Frontal cortex (tissue), 4 donors: ENCODE measurements around the gene ZNF778. TPM values are rescaled to one million over a fixed set of nuclear protein-coding genes. Genes with fewer than 3 reads are reported as not detected.

ENCODE experiments used
- DNase-seq, 2 donors: peaks; one replicate each; pipeline ENCODE4 v3.0.0; 2012; ENCODE audit warnings: low spot score in 2 of 2
- FAIRE-seq: peaks from 2 replicates; lab custom pipeline; 2012; peaks lifted over from hg19 to GRCh38; lab: Jason Lieb, UNC
- total RNA-seq: library from RNA; depleted of rRNA; stranded (reverse); fragments of >200 nt; gene quantifications from one replicate; pipeline ENCODE4 v1.2.3, GENCODE V29; 2014
- donor health status: control.
- donor health status: control.
- donor health status: control.

Gene ZNF778
- total RNA-seq, 1 donor from 2014 or later = 14.7 TPM

DNA sequence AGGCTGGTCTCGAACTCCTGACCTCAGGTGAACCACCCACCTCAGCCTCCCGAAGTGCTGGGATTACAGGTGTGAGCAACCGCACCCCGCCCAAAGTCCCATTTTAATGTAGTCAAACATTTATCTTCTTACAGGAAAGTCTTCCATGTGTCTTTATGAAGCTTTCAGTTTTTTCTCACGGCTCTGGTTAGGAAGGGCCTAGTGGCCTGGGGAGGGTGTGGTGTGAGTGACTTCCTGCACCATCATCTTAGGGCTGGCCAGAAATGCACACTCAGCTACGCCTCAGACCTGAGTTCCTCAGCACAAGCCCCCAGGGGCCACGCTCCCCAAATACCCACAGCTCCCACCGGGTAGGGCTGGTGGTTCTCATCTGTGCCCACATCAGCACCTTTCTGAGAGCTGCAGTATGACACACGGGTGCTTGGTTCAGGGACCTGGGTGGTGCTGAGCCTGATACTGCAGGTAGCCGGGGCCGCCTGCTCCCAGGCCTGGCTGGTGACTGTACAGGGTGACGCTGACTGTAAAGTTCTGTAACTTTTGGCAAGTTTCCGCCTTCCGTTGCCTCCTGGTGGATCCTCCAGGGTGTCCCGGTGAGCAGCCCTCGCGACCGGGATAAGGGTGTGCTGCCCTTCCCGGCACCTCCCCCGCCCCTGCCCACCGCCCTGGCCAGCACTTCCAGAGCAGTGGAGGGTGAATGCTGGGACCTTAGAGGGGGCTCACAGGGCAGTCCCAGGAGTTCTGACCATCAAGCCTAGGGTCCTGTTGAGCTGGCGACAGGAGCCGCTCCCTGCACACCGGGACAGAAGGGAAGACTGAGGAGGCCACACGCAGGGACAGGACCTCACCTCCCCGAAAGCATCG lies 52.5 kb downstream of the ZNF778 start:
- FAIRE-seq (no peak), DNase-seq (no peak)

DNA sequence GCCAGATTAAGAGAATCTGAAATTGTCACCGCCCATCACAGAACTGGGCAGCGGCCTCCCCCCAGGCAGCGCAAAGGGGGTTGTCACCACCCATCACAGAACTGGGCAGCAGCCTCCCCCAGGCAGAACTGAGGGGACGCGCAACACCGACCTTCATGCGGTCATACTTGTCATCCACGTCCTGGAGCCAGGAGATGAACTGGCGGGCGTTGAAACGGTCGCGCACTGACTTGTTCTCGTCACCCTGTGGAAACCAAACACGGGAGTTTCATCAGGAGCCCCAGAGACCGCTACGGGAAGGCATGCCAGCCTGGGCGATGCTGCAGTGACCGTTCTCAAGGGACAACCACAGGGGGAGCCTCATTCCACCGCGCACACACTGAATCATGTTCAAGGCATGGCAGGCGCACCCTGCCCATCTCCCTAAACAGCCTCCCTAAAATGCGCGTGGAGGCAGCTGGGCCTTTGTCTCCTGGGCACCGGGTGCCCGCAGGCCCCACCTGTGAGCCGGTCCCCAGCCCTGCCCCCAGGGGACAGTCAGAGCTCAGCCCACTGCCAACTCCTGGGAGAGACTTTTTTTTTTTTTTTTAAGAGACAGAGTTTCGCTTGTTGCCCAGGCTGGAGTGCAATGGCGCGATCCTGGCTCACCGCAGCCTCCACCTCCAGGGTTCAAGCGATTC lies 53.3 kb downstream of the ZNF778 start:
- FAIRE-seq (no peak), DNase-seq (no peak)

DNA sequence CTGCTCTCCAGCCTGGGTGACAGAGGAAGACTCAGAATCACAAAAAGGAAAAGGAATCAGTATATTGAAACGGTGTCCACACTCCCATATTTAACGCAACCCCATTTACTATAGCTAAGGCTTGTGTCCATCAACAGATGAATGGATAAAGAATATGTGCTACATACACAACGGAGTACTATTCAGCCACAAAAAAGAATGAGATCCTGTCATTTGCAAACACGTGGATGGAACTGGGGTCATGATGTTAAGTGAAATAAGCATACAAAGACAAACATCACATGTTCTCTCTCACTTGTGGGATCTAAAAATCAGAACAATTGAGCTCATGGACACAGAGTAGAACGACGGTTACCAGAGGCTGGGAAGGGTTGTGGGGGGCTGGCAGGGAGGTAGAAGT lies 55.1 kb downstream of the ZNF778 start:
- FAIRE-seq = no peak
- DNase-seq = no peak

DNA sequence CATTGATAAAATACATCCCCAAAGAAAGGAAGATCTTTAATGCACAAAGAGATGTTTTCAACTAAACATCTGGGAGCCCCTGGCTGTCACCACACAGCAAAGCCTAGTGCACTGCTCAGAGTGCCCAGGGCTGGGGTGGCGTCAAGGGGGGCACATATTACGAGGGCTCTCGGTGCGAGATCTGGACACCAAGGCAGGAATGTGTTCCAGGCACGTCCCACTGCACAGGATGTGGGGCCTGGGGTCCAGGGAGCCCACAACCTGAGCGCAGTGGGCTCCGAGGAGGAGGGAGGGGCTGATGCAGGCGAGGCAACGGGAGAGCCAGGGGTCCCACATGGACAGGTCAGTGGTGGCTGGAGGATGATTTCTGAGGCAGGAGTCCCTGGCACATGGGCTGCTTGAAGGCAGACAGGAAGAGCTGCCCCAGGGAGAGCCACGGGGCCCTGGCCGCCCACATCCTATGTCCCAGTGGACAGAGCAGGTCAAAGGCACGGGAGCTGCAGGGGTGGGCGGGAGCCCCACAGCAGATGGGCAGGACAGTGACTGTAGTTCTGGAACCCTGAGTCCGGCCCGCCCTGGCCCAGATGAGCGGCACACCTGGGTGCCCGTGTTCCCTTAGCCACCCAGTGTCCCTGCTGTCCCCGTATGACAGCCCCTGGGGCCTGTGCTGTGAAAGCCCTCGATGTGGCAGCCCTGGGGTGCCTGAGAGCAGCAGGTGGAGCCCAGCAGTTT lies 56.4 kb downstream of the ZNF778 start:
- DNase-seq = no peak
- FAIRE-seq = no peak

DNA sequence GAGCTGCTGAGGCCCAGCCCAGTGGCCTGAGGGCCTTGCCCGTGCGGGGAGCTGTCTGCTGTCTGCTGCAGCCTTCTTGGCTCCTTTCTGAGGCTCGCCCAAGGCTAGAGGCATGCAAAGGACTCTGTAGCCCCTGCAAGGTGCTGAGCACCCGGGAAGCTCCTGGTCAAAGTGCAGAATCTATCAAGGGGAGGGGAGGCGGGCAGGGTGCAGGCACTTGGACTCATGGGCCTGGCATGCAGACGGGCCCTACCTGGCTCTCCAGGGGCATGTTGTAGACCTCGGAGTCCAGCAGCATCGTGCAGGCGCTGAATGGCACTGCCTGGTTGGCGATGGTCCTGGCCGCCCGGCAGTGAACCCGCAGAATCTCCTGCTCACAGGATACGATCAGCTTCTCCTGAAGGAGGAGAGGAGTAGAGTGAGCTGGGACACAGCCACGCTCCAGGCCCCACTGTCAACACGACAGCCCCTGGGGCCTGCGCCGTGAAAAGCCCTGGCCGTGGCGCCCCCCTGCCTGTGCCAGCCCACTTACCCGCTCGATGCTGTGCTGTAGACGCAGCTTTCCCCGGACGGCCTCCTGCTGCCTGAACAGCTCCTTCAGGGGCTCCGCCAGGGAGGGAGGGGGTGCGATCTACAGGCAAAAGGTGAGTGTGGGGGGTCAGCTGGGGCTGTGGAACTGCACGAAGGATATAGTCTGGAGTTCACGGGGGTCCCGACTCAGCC lies 57.2 kb downstream of the ZNF778 start:
- DNase-seq (no peak), FAIRE-seq (no peak)

DNA sequence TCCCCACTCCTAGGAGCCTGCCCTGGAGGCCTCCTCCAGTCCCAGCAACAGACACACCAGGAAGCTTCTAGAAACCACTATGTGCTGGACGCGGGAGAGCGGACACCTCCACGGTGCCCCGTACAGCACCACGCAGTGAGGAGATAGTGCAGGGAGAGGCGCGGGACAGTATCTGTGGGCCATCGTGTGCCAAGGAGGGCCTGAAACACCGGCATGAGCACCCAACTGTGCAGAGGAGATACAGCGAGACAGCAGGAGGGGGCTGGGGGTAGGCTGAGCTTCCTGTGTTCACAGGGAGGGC lies 57.7 kb downstream of the ZNF778 start:
- FAIRE-seq = no peak

DNA sequence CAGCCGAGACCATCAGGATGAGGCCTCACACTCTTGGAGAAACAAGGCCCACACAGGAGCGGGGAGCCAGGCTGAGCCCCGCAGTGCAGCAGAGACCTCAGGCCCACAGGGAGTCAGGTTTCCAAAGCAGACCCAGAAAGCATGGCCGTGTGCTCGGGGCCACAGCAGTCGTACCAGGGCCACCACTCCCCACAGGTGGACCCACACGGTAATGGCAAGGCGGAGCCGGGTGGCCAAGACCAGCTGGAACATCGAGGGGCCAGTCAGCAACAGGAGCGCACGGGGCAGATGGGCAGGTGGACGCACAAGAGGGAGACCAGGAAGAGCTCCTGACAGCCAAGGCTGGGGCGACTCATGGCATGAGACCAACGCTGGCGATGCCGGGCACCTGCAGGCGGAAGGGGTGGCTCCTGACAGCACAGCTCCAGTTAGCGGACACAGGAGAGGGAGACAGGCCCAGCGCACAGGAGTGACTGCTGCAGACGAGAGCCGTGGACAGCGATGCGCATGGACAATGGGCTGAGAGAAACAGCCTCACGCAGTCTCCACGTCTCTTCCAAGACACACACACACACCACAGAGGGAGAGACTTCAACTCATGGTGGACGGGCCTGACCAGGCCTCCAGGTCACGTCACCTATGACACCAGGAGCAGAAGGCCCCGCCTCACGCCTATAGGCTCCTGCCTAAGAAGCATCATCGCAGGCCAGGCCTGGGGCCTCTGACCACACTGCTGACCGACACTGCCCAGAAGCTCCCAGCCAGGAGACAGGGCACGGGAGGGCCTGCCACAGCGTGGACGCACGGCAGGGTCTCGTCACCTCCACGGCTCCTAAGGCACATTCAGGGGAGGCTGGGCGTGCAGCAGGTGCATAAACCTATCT lies 58.6 kb downstream of the ZNF778 start:
- FAIRE-seq (no peak), DNase-seq (no peak)

More for the DNA sequence above, 57.7 kb downstream of the ZNF778 start:
- no peak for DNase-seq

DNA sequence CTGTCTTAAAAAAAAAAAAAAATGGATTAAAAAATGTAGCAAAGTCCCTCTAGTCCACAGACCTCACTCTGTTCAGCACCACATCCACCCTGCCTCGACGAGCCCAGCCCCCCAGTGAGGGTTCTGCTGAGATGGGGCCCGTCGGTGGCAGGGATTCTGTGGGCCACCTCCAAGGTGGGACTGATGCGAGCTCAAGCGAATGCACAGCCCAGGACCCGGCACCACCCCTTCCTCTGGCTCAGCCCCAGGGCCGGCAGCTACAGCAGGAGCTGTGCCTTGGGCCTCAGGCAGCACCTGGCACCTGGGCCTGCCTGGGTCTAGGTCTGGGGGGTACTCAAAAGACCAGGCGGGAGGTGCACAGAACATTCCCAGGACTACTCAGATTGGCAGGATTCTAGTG lies 59.5 kb downstream of the ZNF778 start:
- DNase-seq = no peak
- FAIRE-seq = no peak

DNA sequence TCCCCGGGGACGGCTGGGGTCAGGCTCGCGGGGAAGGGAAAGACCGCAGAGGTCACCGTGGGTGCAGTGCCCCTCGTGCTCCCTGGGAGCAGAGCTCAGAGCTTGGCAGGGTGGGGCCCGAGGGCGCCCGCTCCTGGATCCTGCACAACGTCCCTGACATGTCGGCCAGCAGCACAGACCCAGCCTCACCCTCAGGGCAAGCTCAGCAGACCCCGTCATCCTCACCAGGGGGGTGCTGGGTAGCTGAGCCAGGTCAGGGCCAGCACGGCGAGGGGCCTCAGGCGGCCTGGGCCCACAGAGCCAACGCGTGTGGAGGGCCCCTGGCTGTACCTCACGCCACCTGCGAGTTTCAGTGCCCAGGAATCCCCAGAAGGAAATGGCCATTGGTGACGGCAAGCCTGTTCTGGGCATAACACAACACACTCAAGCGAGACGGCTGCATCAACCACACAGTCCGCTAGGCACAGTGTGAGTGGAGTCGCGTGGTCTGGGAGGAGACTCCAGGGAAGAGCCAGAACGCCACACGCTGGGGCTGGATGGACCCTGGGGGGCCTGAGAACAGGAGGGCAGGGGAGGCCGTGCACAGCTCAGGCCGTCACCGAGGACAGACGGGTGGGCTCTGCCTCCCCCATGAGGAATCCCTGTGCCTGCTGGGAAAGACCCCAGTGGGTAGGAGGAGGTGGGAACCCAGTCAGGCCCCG lies 60.3 kb downstream of the ZNF778 start:
- FAIRE-seq = no peak
- DNase-seq = no peak

DNA sequence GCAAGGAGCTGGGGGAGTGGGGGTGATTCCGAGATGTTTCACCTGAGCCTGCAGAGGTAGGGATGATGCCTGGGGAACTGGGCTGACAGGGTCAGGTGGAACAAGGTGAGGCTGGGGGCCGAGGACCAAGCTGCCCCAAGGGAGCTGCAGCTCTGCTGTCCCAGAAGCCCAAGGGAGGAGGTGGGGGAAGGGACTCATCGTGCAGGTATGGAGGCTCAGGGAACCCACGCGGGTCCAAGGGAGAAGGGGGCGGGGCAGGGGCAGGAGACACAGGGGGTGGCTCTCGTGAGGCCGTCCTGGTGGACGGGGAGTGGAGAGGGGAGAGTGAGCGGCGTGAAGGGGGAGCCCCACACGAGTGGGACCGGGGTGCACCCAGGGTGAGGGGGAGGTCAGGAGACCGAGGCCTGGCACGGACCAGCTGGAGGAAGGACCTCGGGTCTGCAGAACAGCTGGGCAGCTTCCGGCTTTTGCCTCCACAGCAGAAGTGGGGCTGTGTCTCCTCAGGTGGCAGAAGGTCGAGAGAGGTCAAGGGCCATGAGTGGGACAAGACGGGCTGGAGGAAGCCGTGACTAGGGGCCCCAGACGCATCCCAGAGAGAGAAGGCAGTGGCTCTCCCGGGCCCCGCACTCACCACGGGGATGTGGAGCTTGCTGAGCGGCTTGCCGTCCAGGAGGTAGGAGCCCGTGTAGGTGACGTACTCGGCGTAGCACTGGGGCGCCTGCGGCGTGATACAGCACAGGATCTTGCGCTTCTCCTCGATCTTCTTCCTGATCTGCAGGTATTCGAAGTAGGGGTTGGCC lies 61.1 kb downstream of the ZNF778 start:
- DNase-seq (no peak), FAIRE-seq (no peak)

DNA sequence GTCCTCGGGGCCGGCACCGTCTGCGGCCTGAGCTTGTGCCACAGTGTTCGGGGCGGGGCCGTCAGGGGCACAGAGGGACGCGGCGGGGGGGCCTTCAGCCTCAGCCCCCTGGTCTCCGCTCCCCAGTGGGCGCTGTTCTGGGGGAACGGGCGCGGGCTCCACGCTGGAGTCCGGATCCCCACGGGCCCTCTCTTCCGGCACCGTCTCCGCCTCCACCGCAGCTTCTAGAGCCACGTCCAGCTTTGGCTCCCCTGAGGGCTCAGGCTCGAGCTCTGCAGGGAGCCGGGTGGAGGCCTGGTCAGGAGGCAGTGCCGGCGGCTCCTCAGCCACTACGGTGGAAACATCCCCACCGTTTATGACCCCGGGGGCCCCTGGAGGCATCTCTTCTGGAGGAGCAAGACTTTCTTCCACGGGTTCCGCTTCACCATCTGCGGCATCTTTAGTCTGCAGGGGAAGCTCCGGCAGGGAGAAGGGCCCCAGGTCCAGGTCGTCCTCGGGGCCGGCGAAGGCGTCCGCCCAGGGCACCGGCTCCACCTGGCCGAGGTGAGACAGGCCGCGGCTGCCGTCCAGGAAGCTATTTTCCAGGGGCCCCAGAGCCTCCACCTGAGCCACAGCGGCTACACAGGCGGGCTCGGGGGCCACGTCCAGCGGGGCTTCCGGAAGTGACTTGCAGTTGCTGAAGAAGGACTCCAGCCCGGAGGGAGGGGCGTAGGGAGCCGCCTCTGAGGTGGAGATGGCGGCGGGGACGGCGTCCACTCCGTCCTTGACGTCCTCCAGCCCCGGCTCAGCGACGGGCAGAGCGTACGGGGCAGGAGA lies 62.4 kb downstream of the ZNF778 start:
- FAIRE-seq (no peak), DNase-seq (no peak)

DNA sequence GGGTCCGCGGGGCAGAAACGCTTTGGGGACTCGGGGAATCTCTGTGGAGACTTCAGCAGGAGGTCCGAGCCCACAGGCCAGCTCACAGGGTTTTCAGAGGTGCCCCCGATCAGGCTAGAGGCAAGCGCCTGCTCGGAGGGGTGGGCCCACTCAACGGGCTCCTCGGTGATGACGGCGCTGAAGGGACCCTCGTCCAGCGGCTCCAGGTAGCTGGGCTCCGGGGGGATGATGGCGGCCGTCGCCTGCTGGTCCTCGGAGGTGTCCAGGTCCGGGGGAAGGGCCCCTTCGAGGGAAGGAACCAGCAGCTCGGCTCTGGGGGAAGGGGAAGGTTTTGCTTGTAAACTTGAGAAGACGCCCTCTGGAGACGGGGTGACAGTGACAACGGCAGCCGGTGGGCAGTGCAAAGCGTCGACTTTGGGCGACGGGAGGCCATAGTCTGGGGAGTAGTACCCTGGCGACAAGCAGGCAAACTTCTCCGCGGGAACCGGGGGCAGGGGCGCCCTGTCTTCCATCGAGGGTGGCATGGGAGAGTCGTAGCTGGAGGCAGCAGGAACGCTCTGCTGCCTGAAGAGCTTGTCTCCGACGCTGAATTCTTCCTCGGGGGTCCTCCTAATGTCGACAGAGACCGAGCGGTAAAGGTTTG lies 63.2 kb downstream of the ZNF778 start:
- FAIRE-seq = no peak
- no peak for DNase-seq

DNA sequence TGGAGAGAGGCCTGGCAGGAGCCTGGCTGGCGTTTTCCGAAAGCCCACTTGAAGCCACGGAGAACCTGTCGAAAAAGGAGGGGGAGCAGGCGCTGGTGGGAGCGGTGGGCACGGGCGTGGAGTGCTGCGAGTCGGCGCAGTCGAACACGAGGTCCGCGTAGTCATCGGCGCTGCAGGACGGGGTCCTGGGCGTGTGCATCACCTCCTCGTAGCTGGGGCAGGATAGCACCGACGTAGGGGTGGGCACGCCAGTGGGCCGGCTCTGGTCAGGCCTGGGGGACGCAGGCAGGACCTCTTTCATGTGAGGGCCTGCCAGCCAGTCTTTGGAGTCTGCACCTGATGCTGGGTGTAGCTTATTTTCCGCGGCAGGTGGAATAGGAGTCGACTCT lies 63.7 kb downstream of the ZNF778 start:
- DNase-seq = no peak
- no peak for FAIRE-seq

DNA sequence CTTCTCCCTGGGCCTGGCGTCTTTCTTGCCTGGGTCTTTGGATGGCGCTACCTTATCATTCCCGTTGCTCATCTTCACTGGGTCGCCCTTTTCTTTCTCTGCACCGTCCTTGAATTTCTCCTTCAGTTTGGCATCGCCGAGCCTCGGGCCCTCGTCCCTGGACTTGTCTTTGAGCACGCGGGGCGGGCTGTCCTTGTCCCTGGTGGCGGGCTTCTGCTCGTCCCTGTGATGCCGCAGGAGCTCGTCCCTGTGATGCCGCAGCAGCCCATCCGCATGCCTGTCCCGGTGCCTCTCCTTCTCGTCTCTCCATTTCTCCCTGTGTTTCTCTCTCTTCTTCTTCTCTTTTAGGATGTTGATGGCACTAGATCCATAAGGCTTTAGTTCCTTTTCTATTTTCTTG lies 64.3 kb downstream of the ZNF778 start:
- DNase-seq (no peak), FAIRE-seq (no peak)

DNA sequence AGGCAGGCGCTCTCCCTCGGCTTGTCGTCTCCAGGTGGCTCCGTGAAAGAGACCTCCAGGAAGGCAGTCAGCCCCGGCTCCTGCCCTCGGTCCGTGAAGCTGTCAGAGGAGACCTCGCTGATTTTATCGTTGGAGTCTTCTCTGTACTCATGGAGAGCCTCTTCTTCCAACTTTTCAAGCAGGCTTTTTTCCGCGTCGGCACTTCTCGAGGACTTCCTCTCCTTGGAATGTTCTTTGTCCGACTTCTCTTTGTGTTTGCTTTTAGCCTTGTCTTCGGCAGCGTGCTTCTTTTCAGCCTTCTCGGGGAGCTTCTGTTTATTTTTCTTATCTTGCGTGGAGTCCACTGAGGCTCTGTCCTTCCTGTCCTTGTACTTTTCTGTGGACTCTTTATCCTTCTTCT lies 65.0 kb downstream of the ZNF778 start:
- FAIRE-seq (no peak), DNase-seq (no peak)

DNA sequence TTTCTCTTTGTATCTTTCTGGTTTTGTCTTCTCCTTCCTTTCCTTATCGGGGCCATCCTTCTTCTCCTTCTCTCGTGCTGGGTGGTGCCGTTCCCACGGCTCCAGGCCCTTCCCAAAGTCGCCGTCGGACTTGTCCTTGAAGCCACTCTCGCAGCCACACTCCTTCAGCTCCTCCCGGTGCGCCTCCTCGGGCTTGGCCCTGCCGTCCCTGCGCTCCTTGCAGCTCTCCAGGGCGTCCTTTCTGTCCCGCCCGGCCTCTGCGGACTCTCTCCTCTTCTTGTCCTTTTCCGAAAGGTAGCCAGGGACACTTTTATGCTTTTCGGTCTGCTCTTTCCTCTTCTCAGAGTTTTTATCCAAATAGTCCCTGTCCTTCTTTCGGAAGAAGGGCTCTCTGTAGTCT lies 65.9 kb downstream of the ZNF778 start:
- DNase-seq = no peak
- no peak for FAIRE-seq

DNA sequence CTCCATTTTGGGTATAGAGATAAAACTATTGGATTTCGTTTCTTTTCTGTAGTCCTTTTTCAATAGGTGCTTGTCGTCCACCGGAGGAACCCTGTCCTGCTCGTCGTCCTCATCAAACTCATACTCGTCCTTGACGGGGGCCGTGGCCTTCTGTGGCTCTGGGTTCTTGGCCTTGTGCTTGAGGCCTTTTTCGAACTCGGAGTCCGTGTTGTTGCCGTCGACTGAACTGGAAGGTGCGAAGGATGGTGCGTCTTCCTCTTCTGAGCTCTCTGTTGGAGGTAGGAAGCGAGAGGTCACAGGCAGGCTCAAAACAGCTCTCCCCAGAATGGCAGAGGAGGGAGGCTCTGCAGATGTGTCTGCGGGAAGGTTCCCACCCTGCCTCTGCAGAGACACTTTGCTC lies 67.9 kb downstream of the ZNF778 start:
- no peak for DNase-seq
- no peak for FAIRE-seq
